Neutrophil (primary cell): ENCODE measurements around the gene DPH3.
"Not testable (repeated sequence)": the region's sequence is repeated elsewhere in the genome, so short reads cannot be mapped to it uniquely, and the experiment has no call there.

Experiments used
- H3K27ac ChIP-seq: fragments of 200-600 bp; sonication (generic); 2 replicates; pipeline ENCODE4 v1.5.1; 2016; ENCODE audit warnings: mild to moderate bottlenecking, moderate library complexity
- H3K27me3 ChIP-seq: fragments of 200-600 bp; sonication (generic); 2 replicates; pipeline ENCODE4 v1.6.0; 2016; ENCODE audit warnings: mild to moderate bottlenecking
- H3K36me3 ChIP-seq: fragments of 200-600 bp; sonication (generic); 2 replicates; pipeline ENCODE4 v1.5.1; 2017
- H3K4me1 ChIP-seq, 2 experiments: fragments of 200-600 bp in 1 of 2; sonication (generic) in 1 of 2; 1 replicate in 1 of 2; 2 replicates in 1 of 2; pipeline versions ENCODE4 v1.5.1 to v1.6.1; 2013 to 2016; ENCODE audit warnings: low read depth in 1 of 2, low read length in 1 of 2, mild to moderate bottlenecking in 1 of 2, moderate library complexity in 1 of 2; ENCODE audit not compliant: control insufficient read depth in 1 of 2, insufficient read depth in 1 of 2
- H3K4me3 ChIP-seq, 2 experiments: fragments of 200-600 bp in 1 of 2; sonication (generic) in 1 of 2; 1 replicate in 1 of 2; 2 replicates in 1 of 2; pipeline ENCODE4 v1.5.1; 2013 to 2016; ENCODE audit warnings: low read depth in 1 of 2, low read length in 1 of 2, mild to moderate bottlenecking in 1 of 2, moderate library complexity in 1 of 2
- H3K9me3 ChIP-seq: fragments of 200-600 bp; sonication (generic); 2 replicates; pipeline ENCODE4 v1.5.1; 2016
- CTCF ChIP-seq: fragments of 200-600 bp; sonication (generic); IDR thresholded peaks from 2 replicates; pipeline ENCODE4 v1.5.1; 2016; ENCODE audit warnings: antibody characterized with exemption

DPH3 gene

GRCh38 chr3:16264708-16265454, at the start of gene DPH3, which contains the start of gene OXNAD1:
Gene DPH3, minus strand, starts transcription at chr3:16264943. Its CDS starts 67 bp downstream, at chr3:16264876.
Gene OXNAD1, plus strand, starts transcription at chr3:16265212. Its CDS starts 5,741 bp downstream, at chr3:16270953.
- no peaks in the 10 kb centered on the region for H3K27me3 ChIP-seq
- peak within 1 kb of the TSS; percentile 82 to 87 for H3K4me3 ChIP-seq
- H3K36me3 ChIP-seq: peaks cover 21% of the 10 kb centered on the region
- peak; percentile 64 for TF ChIP-seq CTCF
- no peaks in the 10 kb centered on the region for H3K9me3 ChIP-seq
- peak within 1 kb of the TSS; percentile 90 for H3K27ac ChIP-seq
- H3K4me1 ChIP-seq: peaks cover 24 to 29% of the 10 kb centered on the region in 2 experiments

- Histone ChIP-seq H3K36me3 (no peaks in the 10 kb centered on the region), H3K27me3 (no peaks in the 10 kb centered on the region), H3K9me3 (no peaks in the 10 kb centered on the region), H3K4me3 (no peak overlapping the region), H3K4me1 (peaks cover 17 to 29% of the 10 kb centered on the region in 2 experiments), H3K27ac (no peak overlapping the region)
- TF ChIP-seq CTCF: no peak
Measured at GRCh38 chr3:16313886-16314645, 49.3 kb upstream of the DPH3 start.

- Histone ChIP-seq H3K27ac (no peak overlapping the region), H3K9me3 (no peaks in the 10 kb centered on the region), H3K4me3 (no peak overlapping the region), H3K4me1 (peaks cover 5 to 14% of the 10 kb centered on the region in 2 experiments), H3K27me3 (no peaks in the 10 kb centered on the region), H3K36me3 (no peaks in the 10 kb centered on the region)
- no peak for TF ChIP-seq CTCF
Measured at GRCh38 chr3:16311960-16312451, 47.3 kb upstream of the DPH3 start.

GRCh38 chr3:16310486-16310885, 45.7 kb upstream of the DPH3 start:
- not testable (repeated sequence) for H3K9me3 ChIP-seq, H3K27me3 ChIP-seq, H3K36me3 ChIP-seq, H3K27ac ChIP-seq, H3K4me1 ChIP-seq, H3K4me3 ChIP-seq

- Histone ChIP-seq H3K27me3 (no peaks in the 10 kb centered on the region), H3K4me1 (peaks cover 0 to 8% of the 10 kb centered on the region in 2 experiments), H3K27ac (no peak overlapping the region), H3K36me3 (peaks cover 5% of the 10 kb centered on the region), H3K9me3 (no peaks in the 10 kb centered on the region), H3K4me3 (no peak overlapping the region)
- TF ChIP-seq CTCF: no peak
Measured at GRCh38 chr3:16309558-16309957, 44.8 kb upstream of the DPH3 start.

- H3K36me3 ChIP-seq: peaks cover 5% of the 10 kb centered on the region
- no peak for TF ChIP-seq CTCF
- H3K27ac ChIP-seq: no peak overlapping the region
Measured at GRCh38 chr3:16308727-16309126, 44.0 kb upstream of the DPH3 start.

More at GRCh38 chr3:16308727-16309126, 44.0 kb upstream of the DPH3 start:
- Histone ChIP-seq H3K27me3 (no peaks in the 10 kb centered on the region), H3K9me3 (no peaks in the 10 kb centered on the region), H3K4me3 (no peak overlapping the region), H3K4me1 (peaks cover 0 to 8% of the 10 kb centered on the region in 2 experiments)
